Measurements from ENCODE around the gene FILIP1L. TPM values are rescaled to one million over a fixed set of nuclear protein-coding genes. Genes with fewer than 3 reads are reported as not detected.
A peak's percentile ranks its signal among the peaks of the same experiment; 100 is the strongest.
"Not testable (repeated sequence)": the region's sequence is repeated elsewhere in the genome, so short reads cannot be mapped to it uniquely, and the experiment has no call there.

The FILIP1L gene
- total RNA-seq, 2 donors from 2014 or later = 77.0 to 86.6 TPM

- no peak for DNase-seq
- intact Hi-C loops (cut with DNase I) = loop anchor here in 1 of 2 donors (5.0 kb wide), 1 partner anchor 216 kb away; no protein-coding TSS in a partner anchor
- peak; percentile 38 to 53 for ATAC-seq
Measured at GRCh38 chr3:100057716-100058575, 56.4 kb downstream of the FILIP1L start.

DNA sequence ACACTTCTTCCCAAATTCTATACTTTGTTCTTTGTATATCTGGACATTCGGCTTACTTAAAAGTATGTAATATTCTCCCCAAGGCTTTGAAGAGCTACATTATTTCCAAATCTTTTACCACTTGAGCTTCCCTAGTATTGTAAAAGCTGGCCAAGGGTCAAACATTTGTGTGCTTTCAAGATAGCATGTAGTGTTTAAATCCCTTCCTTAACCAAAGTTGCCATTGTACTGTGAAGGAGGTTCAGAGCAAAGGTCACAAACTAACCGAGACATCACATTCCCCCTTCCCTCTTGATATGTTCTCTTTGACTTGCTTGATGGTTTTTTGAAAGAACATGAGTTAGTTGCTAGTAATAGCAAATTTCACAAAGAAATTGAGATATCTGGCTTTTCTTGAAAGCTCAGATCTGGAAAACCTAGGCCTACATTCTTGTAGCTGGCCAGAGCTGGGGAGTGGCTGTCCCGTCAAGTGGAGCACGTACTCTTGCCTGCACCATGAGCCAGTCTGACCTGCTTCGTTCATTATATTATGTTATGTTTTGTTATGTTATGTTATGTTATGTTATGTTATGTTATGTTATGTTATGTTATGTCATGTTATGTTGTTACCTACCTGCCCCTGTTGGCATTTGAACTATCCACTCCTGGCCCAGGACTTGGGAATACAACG lies 60.2 kb downstream of the FILIP1L start:
- ATAC-seq (no peak), DNase-seq (no peak)
- intact Hi-C loops (cut with DNase I) = loop anchor here in 1 of 2 donors (2.0 kb wide), 1 partner anchor 73 kb away; no protein-coding TSS in a partner anchor

DNA sequence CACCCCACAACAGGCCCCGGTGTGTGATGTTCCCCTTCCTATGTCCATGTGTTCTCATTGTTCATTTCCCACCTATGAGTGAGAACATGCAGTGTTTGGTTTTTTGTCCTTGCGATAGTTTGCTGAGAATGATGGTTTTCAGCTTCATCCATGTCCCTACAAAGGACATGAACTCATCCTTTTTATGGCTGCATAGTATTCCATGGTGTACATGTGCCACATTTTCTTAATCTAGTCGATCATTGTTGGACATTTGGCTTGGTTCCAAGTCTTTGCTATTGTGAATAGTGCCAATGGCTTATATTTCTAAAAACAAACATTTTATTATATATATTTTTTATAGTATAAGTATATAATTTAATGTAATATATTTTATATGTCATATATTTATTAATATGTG lies 62.8 kb downstream of the FILIP1L start:
- ATAC-seq; DNase-seq; intact Hi-C loops (cut with DNase I): not testable (repeated sequence)

DNA sequence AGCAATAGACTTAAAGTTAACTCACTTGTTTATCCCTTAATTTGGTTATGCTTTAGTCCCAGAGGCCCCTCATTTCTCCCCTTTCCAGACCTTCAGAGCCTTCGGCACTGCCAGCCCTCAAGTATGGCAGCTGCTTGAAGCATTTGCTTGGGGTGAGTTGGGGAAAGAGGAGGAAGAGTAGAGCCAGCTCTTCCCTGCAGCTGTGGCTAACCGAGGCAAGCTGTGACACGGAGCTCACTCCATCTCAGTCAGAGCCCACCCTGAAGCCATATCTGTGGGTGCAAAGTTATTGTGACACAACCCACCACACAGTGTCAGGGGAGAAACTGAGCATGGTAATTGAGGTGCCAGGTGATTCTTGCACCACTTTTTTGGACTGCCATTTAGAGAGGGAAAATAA lies 66.1 kb downstream of the FILIP1L start:
- intact Hi-C loops (cut with DNase I) = loop anchor here (10.0 kb wide), 3 partner anchors 93 to 173 kb away; no protein-coding TSS in a partner anchor
- DNase-seq = no peak
- no peak for ATAC-seq

- intact Hi-C loops (cut with DNase I) = loop anchor here (10.0 kb wide), 3 partner anchors 93 to 173 kb away; no protein-coding TSS in a partner anchor
- ATAC-seq = peak; percentile 13 to 24
Measured at GRCh38 chr3:100047455-100048141, 66.7 kb downstream of the FILIP1L start.

DNA sequence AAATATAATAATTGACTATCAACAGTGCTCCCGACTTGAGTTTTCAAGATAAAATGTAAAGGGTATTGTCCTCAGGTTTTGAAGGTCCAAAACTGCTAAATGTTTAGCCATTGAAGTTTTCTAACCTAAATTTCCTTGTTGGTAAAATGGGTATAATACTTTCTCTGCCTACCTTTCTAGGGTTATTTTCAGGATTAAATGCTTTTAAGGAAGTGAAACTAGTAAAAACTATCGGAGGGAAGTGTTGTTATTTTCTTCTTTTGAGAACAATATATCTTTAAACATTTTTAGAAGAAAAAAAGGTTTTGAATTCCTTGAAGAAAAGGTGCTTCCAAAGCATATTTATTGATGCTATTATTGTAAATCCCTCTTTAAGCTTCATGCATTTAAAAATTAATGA lies 67.3 kb downstream of the FILIP1L start:
- no peak for ATAC-seq
- no peak for DNase-seq
- intact Hi-C loops (cut with DNase I) = loop anchor here (10.0 kb wide), 3 partner anchors 92 to 172 kb away; no protein-coding TSS in a partner anchor

More at GRCh38 chr3:100047455-100048141, 66.7 kb downstream of the FILIP1L start:
- no peak for DNase-seq

DNA sequence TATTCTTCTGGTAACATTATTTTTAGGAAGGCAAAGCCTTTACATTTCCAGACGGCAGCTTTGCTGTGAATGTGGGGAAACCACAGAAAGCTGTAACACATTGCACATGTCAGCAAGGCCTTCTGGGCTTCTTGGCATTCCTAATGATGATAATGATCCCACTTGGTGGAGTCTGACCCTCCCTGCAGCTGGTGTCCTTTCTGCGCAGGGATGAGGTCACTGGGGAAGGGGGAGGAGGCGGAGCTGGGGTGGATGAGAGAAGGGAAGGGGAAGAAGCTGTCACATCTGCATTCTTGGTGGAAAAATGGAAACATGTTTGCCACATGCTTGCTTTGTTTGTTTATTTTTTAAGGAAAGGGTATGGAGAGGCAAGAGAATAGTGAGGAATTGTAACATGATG lies 68.6 kb downstream of the FILIP1L start:
- DNase-seq (peak; percentile 66), ATAC-seq (peak; percentile 48 to 80)
- intact Hi-C loops (cut with DNase I) = loop anchor here (10.0 kb wide), 3 partner anchors 91 to 171 kb away; no protein-coding TSS in a partner anchor

GRCh38 chr3:100044369-100044768 lies 69.9 kb downstream of the FILIP1L start:
- DNase-seq (no peak), ATAC-seq (no peak)
- intact Hi-C loops (cut with DNase I) = loop anchor here (10.0 kb wide), 3 partner anchors 90 to 170 kb away; no protein-coding TSS in a partner anchor

GRCh38 chr3:100043271-100043670 lies 71.0 kb downstream of the FILIP1L start:
- no peak for DNase-seq
- intact Hi-C loops (cut with DNase I) = loop anchor here (10.0 kb wide), 3 partner anchors 88 to 168 kb away; no protein-coding TSS in a partner anchor
- no peak for ATAC-seq

- intact Hi-C loops (cut with DNase I) = loop anchor here (10.0 kb wide), 3 partner anchors 88 to 168 kb away; no protein-coding TSS in a partner anchor
Measured at GRCh38 chr3:100042166-100042981, 71.9 kb downstream of the FILIP1L start.

DNA sequence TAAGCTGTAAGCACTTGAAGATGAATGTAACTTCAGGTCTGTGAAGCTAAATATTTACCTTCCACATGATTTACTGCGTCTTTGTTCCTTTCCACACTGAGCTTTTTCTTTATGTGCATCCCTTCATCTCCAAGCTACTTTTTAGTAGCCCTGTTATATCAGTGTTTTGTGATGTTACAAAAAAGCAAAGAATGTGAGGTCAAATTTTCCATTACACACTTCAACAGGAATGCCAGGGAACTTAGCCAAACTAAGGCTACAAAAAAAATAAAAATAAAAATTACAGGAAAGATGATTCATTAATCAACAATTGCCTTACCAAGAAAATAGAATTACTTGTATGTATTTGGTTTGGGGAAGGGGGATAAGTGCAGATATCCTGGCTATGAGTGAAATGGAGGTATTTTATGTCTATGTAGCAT lies 73.0 kb downstream of the FILIP1L start:
- ATAC-seq (peak; percentile 61 to 70), DNase-seq (no peak)
- intact Hi-C loops (cut with DNase I) = loop anchor here (10.0 kb wide), 3 partner anchors 87 to 167 kb away; no protein-coding TSS in a partner anchor

More at GRCh38 chr3:100042166-100042981, 71.9 kb downstream of the FILIP1L start:
- ATAC-seq (peak; percentile 21 to 59), DNase-seq (no peak)

DNA sequence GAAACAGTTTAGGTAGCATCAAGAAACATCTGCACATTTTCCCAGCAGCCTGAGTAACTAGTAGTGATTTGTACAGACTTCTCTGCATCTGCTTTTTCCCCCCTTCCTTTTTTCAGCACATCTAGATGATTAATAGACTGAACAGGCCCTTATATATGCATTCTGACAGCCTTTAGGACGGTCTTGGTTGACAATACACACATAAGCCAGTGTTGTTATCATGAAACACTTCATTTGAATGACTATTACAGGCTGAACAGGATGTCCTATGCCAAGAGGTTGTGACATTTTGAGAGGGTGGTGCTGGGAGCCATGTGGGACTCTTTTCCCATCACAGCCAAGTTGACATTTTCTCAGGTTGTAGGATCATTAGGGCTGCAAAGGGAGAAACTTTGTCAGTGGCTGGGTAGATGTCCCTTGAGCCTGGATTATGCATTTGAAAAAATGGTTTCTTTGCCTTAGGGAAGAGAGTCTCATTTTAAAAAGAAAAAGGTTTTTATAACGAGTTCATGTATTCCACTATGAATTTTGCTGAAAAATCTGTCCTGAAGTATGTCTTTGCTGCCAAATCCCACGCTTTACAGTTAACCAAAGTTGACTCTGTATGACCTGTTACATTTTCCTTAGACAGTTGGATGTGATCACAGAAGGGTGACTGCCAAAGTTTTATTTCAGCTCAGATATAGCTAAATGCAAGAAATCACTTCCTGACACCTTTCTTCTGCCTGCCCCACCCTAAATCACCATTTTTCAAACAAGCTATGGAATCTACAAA lies 73.7 kb downstream of the FILIP1L start:
- ATAC-seq (peak; percentile 80 to 81), DNase-seq (peak; percentile 43)
- intact Hi-C loops (cut with DNase I) = loop anchor here (10.0 kb wide), 3 partner anchors 86 to 166 kb away; no protein-coding TSS in a partner anchor

- DNase-seq (no peak), ATAC-seq (no peak)
- intact Hi-C loops (cut with DNase I) = no loop called here
Measured at GRCh38 chr3:100039075-100039474, 75.2 kb downstream of the FILIP1L start.

- intact Hi-C loops (cut with DNase I) = no loop called here
- DNase-seq (no peak), ATAC-seq (no peak)
Measured at GRCh38 chr3:100033903-100034471, 80.3 kb downstream of the FILIP1L start.

GRCh38 chr3:100033184-100033583 lies 81.1 kb downstream of the FILIP1L start:
- DNase-seq (no peak), ATAC-seq (peak in 1 of 2 donors; percentile 83)
- intact Hi-C loops (cut with DNase I) = no loop called here

GRCh38 chr3:100032243-100032642 lies 82.1 kb downstream of the FILIP1L start:
- DNase-seq (no peak), ATAC-seq (peak in 1 of 2 donors; percentile 93)
- intact Hi-C loops (cut with DNase I) = no loop called here

DNA sequence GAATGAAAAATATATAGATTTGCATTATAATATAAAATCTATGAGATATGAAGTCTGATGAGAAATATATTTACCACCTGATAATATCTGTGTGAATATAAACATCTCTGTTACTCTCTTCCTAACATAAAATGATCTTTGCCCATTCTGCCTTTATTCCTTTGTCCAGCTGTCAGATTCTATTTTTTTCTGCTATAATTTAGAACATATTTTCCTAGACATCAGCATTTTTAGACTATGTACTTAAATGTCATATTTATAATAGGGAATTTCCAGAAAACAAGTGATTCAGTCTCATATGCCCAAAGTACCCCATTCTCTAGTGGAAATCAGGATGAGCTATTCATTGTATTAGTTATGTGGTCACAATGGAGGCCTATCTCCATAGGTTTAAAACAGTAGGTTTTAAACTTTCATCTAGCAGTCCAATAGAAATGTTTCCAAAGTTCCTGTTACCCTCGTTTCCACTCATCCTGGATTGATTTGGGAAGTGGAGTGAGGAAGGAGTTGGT lies 83.3 kb downstream of the FILIP1L start:
- no peak for DNase-seq
- intact Hi-C loops (cut with DNase I) = no loop called here
- no peak for ATAC-seq

Data from left cardiac atrium (tissue), 4 donors.